Ishikawa (cell line): ENCODE results near the gene TM6SF1.

Experiments used
- EP300 ChIP-seq: IDR thresholded peaks from 2 replicates; pipeline ENCODE4 v1.6.1; 2012; ENCODE audit warnings: borderline replicate concordance
- TF ChIP-seq, protein P1 (sequence below): IDR thresholded peaks from 2 replicates; pipeline ENCODE4 v1.6.1; 2012; ENCODE audit warnings: low read depth, mild to moderate bottlenecking

DNA sequence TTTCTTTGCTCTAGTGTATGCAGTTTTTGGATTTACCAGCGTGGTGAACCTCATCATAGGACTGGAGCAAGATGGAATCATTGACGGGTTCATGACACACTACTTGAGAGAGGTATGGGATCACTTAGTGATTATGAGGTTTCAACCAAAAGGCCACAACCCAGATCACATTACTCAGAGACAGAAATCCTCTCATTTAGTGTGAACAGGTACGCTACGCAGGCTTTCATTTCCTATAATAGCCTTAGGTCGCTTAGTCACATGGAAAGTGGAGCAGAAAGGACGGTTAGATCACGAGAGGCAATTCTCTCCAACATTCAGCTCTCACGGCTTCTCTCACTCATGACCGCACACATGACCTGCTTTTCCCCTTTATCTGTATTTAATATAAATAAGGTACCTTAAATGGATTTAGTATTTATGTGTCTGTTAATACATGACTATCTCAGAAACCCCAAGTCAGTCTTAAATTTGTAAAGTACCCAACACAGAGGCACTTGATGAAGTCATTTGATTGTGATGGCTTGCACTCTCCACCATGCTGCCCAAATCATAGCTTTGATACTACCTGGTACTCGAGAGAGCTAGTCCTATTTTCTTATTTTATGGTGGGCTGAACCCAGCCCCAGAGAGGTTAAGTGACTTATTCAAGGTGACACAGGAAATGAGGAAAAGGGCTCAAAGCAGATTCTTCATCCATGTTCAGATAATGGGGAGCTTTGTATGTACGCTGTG, 8.6 kb downstream of the TM6SF1 start:
- no peak for TF ChIP-seq EP300
- TF ChIP-seq, protein P1, sequence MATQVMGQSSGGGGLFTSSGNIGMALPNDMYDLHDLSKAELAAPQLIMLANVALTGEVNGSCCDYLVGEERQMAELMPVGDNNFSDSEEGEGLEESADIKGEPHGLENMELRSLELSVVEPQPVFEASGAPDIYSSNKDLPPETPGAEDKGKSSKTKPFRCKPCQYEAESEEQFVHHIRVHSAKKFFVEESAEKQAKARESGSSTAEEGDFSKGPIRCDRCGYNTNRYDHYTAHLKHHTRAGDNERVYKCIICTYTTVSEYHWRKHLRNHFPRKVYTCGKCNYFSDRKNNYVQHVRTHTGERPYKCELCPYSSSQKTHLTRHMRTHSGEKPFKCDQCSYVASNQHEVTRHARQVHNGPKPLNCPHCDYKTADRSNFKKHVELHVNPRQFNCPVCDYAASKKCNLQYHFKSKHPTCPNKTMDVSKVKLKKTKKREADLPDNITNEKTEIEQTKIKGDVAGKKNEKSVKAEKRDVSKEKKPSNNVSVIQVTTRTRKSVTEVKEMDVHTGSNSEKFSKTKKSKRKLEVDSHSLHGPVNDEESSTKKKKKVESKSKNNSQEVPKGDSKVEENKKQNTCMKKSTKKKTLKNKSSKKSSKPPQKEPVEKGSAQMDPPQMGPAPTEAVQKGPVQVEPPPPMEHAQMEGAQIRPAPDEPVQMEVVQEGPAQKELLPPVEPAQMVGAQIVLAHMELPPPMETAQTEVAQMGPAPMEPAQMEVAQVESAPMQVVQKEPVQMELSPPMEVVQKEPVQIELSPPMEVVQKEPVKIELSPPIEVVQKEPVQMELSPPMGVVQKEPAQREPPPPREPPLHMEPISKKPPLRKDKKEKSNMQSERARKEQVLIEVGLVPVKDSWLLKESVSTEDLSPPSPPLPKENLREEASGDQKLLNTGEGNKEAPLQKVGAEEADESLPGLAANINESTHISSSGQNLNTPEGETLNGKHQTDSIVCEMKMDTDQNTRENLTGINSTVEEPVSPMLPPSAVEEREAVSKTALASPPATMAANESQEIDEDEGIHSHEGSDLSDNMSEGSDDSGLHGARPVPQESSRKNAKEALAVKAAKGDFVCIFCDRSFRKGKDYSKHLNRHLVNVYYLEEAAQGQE = no peak
